Measurements from ENCODE around the gene RIMOC1. TPM values are rescaled to one million over a fixed set of nuclear protein-coding genes. Genes with fewer than 3 reads are reported as not detected.

The RIMOC1 gene
- 47.7 and 49.0 TPM in 2 replicates for total RNA-seq
- long read RNA-seq, full-length matches to known transcripts, result 16 of 32 reads
- long read RNA-seq, partial matches to known transcripts, result 4 of 32 reads
- long read RNA-seq, other reads (novel, unspliced or antisense), result 12 of 32 reads

GRCh38 chr5:41903892-41904799, at the start of gene RIMOC1:
TSS of gene RIMOC1 (plus strand) at chr5:41904344. CDS start at chr5:41904368, 24 bp downstream.
- Mint-ChIP-seq H3K36me3 (ENCODE audit: low read depth) (peaks cover 8% of the 10 kb centered on the region), H3K4me3 (peak within 1 kb of the TSS; percentile 98), H3K27me3 (ENCODE audit: low read depth) (peaks cover 12% of the 10 kb centered on the region), H3K9me3 (peaks cover 6% of the 10 kb centered on the region), H3K27ac (ENCODE audit: unreplicated experiment) (peak within 1 kb of the TSS; percentile 98), H3K4me1 (peaks cover 34% of the 10 kb centered on the region)
- peak; percentile 93 for DNase-seq (ENCODE audit: low read depth, low spot score)
- no peak for TF ChIP-seq CTCF (conservative IDR thresholded peaks at IDR 0.05)

GRCh38 chr5:41856644-41857491, 47.3 kb upstream of the RIMOC1 start:
- DNase-seq (ENCODE audit: low read depth, low spot score), result peak; percentile 44
- Mint-ChIP-seq H3K27me3 (ENCODE audit: low read depth) (no peaks in the 10 kb centered on the region), H3K9me3 (no peaks in the 10 kb centered on the region), H3K36me3 (ENCODE audit: low read depth) (peaks cover under 1% of the 10 kb centered on the region), H3K4me3 (no peak overlapping the region), H3K4me1 (no peaks in the 10 kb centered on the region), H3K27ac (ENCODE audit: unreplicated experiment) (no peak overlapping the region)
- peak; percentile 85 for TF ChIP-seq CTCF (conservative IDR thresholded peaks at IDR 0.05)

GRCh38 chr5:41857989-41858388, 46.2 kb upstream of the RIMOC1 start:
- no peak for DNase-seq (ENCODE audit: low read depth, low spot score)
- Mint-ChIP-seq H3K27me3 (ENCODE audit: low read depth) (no peaks in the 10 kb centered on the region), H3K36me3 (ENCODE audit: low read depth) (no peaks in the 10 kb centered on the region), H3K4me1 (no peaks in the 10 kb centered on the region), H3K4me3 (no peak overlapping the region), H3K9me3 (no peaks in the 10 kb centered on the region), H3K27ac (ENCODE audit: unreplicated experiment) (no peak overlapping the region)
- no peak for TF ChIP-seq CTCF (conservative IDR thresholded peaks at IDR 0.05)

GRCh38 chr5:41858890-41859289, 45.3 kb upstream of the RIMOC1 start:
- Mint-ChIP-seq H3K4me1 (peaks cover under 1% of the 10 kb centered on the region), H3K36me3 (ENCODE audit: low read depth) (no peaks in the 10 kb centered on the region), H3K4me3 (no peak overlapping the region), H3K27me3 (ENCODE audit: low read depth) (no peaks in the 10 kb centered on the region), H3K9me3 (no peaks in the 10 kb centered on the region), H3K27ac (ENCODE audit: unreplicated experiment) (no peak overlapping the region)
- no peak for DNase-seq (ENCODE audit: low read depth, low spot score)
- TF ChIP-seq CTCF (conservative IDR thresholded peaks at IDR 0.05), result no peak

- Mint-ChIP-seq H3K9me3 (no peaks in the 10 kb centered on the region), H3K4me3 (no peak overlapping the region), H3K27ac (ENCODE audit: unreplicated experiment) (no peak overlapping the region), H3K36me3 (ENCODE audit: low read depth) (no peaks in the 10 kb centered on the region), H3K27me3 (ENCODE audit: low read depth) (no peaks in the 10 kb centered on the region), H3K4me1 (peaks cover 23% of the 10 kb centered on the region)
- DNase-seq (ENCODE audit: low read depth, low spot score), result no peak
- no peak for TF ChIP-seq CTCF (conservative IDR thresholded peaks at IDR 0.05)
These were observed 40.2 kb upstream of the RIMOC1 start for GRCh38 chr5:41863871-41864486.

Measured in neural crest cell (in vitro differentiated cells).